ENCODE data around the gene NUDT8. TPM values are rescaled to one million over a fixed set of nuclear protein-coding genes. Genes with fewer than 3 reads are reported as not detected.

The NUDT8 gene
- total and polyA plus RNA-seq, 2 of the 8 experiments (the other 6 are each of a cell fraction or from before 2014, with no cell fraction given): 7.2 to 8.3 TPM

GRCh38 chr11:67614730-67615714 is 14.7 kb downstream of the NUDT8 start (continued):
- TF ChIP-seq CHD7 (IDR thresholded peaks at IDR 0.05; ENCODE audit: insufficient replicate concordance, low read length) (no peak), POLR2AphosphoS5 (IDR thresholded peaks at IDR 0.05; ENCODE audit: low read depth, low read length) (0 out of 2 replicates have a peak, but pooled peaks have one; percentile 31), TAF7 (optimal IDR thresholded peaks at IDR 0.05; ENCODE audit: borderline replicate concordance, low read depth, low read length) (no peak), PHF8 (conservative IDR thresholded peaks at IDR 0.05; ENCODE audit: low read depth, low read length) (no peak), ATF3 (IDR thresholded peaks at IDR 0.05; ENCODE audit: insufficient read depth, low read depth, low read length) (no peak)
